GM20000 (cell line): ENCODE results near the gene POLR2C.

Source experiments
- DNase-seq: peaks from one replicate; pipeline ENCODE4 v3.0.0; 2012; ENCODE audit warnings: low spot score
- TF ChIP-seq, protein P1 (sequence below): IDR thresholded peaks from 2 replicates; pipeline ENCODE4 v1.5.1; 2012; ENCODE audit warnings: mild to moderate bottlenecking, control low read depth; ENCODE audit errors: extremely low read depth, missing control alignments

POLR2C gene

DNA sequence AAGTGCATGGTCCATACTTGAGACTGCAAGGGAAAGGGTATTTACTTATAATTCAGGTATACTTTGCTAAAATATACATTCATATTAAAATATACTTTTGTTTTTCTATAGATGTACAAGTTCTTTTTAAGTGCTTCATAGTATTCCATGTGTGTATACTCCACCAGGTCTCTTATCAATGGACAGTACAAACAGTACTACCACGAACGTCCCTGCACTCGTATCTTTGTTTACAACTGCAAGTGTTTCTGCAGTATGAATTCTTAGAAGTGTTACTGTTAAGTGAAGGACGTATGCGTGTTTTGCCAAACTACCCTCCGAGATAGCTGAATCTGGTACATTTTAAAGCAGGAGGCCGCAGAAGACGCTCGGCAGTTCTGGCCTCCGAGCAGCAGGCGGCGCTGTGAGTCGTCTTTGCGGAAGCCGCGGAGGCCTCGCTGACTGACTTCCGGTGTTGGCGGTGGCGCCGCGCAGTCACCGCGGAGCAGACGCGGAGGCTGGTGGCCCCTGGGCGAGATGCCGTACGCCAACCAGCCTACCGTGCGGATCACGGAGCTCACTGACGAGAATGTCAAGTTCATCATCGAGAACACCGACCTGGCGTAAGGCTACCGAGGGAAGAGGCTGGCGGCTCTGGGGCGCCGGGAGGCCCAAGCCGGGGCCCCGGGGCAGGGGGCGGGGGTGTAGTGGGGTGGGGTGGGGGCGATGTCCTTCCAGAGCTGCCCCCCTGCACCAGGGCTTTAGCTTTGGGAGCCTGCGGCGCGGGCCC lies at the start of gene POLR2C:
POLR2C (plus strand) TSS at position 471 of the 769 bp plus-strand sequence; CDS start at position 517, 46 bp downstream.
- peak; percentile 94 for DNase-seq

DNA sequence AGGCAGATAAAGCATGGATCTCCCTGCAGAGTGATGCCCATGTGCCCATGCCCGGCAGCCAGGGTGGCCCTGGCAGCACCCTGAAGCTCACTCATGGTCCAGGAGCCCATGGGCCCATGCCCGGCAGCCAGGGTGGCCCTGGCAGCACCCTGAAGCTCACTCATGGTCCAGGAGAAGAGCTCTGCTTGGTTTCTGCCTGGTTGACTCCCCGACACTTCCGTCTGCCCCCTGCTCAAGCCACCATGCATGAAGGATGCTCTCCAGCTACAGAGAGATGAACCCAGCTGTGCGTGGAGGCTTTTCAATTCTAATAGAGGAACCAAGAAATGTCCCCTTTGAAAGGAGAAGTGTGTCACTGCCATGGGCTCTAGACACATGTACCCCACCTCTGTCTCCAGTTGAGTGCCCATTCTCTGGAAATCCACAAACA lies 49.2 kb upstream of the POLR2C start:
- peak; percentile 82 for DNase-seq
- TF ChIP-seq, protein P1, sequence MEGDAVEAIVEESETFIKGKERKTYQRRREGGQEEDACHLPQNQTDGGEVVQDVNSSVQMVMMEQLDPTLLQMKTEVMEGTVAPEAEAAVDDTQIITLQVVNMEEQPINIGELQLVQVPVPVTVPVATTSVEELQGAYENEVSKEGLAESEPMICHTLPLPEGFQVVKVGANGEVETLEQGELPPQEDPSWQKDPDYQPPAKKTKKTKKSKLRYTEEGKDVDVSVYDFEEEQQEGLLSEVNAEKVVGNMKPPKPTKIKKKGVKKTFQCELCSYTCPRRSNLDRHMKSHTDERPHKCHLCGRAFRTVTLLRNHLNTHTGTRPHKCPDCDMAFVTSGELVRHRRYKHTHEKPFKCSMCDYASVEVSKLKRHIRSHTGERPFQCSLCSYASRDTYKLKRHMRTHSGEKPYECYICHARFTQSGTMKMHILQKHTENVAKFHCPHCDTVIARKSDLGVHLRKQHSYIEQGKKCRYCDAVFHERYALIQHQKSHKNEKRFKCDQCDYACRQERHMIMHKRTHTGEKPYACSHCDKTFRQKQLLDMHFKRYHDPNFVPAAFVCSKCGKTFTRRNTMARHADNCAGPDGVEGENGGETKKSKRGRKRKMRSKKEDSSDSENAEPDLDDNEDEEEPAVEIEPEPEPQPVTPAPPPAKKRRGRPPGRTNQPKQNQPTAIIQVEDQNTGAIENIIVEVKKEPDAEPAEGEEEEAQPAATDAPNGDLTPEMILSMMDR: no peak

More for the DNA sequence above, at the start of gene POLR2C:
- TF ChIP-seq, protein P1: peak; percentile 95

DNA sequence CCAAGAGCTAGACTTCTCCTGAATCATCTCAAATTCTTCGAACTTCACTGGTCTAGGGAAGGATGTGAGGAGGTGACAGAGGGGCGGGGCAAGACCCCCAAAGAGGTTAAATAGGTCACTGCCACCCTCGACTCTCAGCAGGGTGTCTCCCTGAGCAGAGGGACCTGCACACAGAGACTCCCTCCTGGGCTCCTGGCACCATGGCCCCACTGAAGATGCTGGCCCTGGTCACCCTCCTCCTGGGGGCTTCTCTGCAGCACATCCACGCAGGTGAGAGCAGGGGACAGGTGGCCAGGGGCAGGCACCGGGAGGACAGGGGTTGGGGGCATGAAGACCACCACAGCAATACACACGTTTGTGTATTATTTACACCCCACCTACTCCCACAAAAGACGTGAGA lies 48.7 kb upstream of the POLR2C start:
- TF ChIP-seq, protein P1: no peak
- no peak for DNase-seq

DNA sequence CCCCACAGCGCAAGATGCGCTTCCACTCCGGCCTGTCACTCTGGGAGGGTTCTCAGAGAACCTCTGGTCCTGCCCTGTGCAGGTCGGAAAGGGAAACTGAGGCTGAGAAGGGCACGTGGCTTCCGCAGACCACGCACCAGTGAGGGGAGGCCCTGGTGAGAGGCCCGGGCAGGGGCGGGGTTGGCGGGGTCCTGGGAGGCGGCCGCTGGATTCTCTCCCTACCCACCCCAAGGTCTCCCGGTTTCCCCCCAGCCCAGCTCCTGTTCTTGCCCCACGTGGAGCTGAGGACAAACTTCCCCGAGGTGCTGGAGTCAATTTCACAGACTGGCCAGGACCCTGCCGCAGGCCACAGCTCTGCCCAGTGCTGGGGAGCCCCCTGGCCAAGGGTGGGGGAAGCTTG lies 46.4 kb upstream of the POLR2C start:
- no peak for DNase-seq
- TF ChIP-seq, protein P1: no peak

DNA sequence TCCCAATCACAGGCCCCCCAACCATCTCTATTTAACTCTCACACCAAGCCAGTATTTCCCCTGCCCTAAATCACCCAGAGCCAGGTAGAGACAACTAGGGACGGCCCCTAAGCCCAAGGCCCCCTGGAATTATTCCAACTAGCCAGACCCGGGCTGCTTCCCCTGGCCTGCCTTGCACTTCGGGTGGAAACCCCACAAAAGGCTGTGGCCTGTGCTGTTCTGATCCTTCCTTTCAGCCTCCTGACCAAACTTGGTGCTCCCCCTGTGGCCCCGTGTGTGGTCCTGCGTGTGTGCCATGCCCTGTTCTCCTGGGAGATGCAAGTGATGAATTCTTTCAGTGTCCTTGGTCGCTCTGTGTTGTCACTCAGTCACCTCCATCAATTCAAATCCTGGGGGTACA lies 43.0 kb upstream of the POLR2C start:
- TF ChIP-seq, protein P1: no peak
- no peak for DNase-seq

DNA sequence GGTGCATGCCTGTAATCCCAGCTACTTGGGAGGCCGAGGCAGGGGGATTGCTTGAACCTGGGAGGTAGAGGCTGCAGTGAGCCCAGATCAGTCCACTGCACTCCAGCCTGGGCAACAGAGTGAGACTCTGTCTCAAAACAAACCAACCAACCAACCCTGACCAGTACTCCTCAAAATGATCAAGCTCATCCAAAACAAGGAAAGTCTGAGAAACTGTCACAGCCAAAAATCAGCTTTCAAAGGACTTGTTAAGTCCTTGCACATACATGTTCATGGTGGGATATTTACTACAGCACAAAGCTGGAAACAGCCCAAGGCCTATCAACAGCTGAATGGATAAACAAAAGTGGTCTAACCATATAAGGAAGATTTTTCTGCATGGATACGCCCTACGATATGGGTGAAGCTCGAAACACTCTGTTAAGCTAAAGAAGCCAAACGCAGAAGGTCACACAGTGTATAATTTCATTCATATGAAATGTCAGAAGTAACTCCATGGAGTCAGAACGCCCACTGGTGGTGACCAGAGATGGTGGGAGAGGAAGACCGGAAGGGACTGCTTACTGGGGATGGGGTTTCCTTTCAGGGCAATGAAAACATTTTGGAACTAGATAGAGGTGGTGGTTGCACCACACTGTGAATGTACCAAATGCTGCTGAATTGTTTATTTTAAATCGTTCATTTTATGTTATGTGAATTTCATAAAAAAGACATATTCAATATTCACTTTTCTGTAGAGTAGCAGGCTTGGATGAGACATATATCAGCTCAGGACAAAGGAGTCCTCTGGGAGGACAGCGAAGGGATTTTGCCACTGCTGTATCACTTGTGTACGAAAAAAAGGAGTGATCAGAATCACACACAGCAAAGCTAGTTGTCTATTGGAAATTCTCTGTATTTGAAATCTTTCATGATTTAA lies 40.2 kb upstream of the POLR2C start:
- TF ChIP-seq, protein P1: peak; percentile 20

DNA sequence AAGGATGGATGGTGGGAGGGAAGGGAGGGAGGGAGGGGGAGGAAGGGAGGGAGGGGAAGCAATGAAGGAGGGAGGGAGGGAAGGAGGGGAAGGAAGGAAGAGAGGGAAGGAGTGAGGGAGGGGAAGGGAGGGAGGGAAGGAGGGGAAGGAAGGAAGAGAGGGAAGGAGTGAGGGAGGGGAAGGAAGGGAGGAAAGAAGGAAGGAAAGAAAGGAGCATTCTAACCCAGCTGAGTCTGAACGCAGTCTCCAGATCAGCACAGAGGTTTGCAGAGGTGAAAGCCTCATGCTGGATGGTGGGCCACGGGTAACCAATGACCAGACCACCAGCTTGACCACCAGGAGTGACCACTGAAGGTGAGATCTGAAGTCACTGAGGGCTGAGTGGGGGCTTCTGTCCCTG lies 39.3 kb upstream of the POLR2C start:
- TF ChIP-seq, protein P1: no peak
- no peak for DNase-seq

More for the DNA sequence above, 40.2 kb upstream of the POLR2C start:
- DNase-seq: no peak
